Effector memory CD4-positive, alpha-beta T cell (primary cell): ENCODE results near the gene FITM1.

Experiments used
- DNase-seq, 3 donors: peaks; one replicate each; pipeline ENCODE4 v3.0.0-alpha.2; 2020
- H3K27ac ChIP-seq: 2 replicates; pipeline ENCODE4 v1.7.0; 2013; ENCODE audit warnings: mild to moderate bottlenecking, low read length, moderate library complexity; ENCODE audit not compliant: insufficient read depth, poor library complexity, severe bottlenecking
- H3K27me3 ChIP-seq: replicated peaks from 2 replicates; pipeline ENCODE4 v1.7.0; 2013; ENCODE audit warnings: mild to moderate bottlenecking, low read length; ENCODE audit not compliant: insufficient read depth, control insufficient read depth, poor library complexity, severe bottlenecking
- H3K36me3 ChIP-seq: 2 replicates; pipeline ENCODE4 v1.7.0; 2013; ENCODE audit warnings: mild to moderate bottlenecking, low read length, moderate library complexity; ENCODE audit not compliant: control insufficient read depth, insufficient read depth
- H3K4me1 ChIP-seq: 2 replicates; pipeline ENCODE4 v1.7.0; 2013; ENCODE audit warnings: low read length, mild to moderate bottlenecking; ENCODE audit not compliant: control insufficient read depth, insufficient read depth, poor library complexity, severe bottlenecking
- H3K4me3 ChIP-seq: 2 replicates; pipeline ENCODE4 v1.7.0; 2013; ENCODE audit warnings: low read length, low read depth, mild to moderate bottlenecking; ENCODE audit not compliant: insufficient read depth, poor library complexity, severe bottlenecking
- H3K9me3 ChIP-seq: 2 replicates; pipeline ENCODE4 v1.7.0; 2013; ENCODE audit warnings: mild to moderate bottlenecking, low read length, moderate library complexity; ENCODE audit not compliant: control insufficient read depth

The FITM1 gene

GRCh38 chr14:24159777-24160498 is 29.5 kb downstream of the FITM1 start:
- peak overlapping the region; percentile 97 for H3K27ac ChIP-seq
- H3K4me1 ChIP-seq: peaks cover 22% of the 10 kb centered on the region

GRCh38 chr14:24160499-24160849 is 30.0 kb downstream of the FITM1 start:
- Histone ChIP-seq H3K9me3 (no peaks in the 10 kb centered on the region), H3K36me3 (peaks cover 67% of the 10 kb centered on the region), H3K27me3 (no peaks in the 10 kb centered on the region), H3K27ac (peak overlapping the region; percentile 97), H3K4me1 (peaks cover 24% of the 10 kb centered on the region), H3K4me3 (no peak overlapping the region)
- DNase-seq: no peak

More at GRCh38 chr14:24159777-24160498, 29.5 kb downstream of the FITM1 start:
- DNase-seq: no peak
- H3K36me3 ChIP-seq: peaks cover 67% of the 10 kb centered on the region
- no peaks in the 10 kb centered on the region for H3K27me3 ChIP-seq
- no peak overlapping the region for H3K4me3 ChIP-seq
- no peaks in the 10 kb centered on the region for H3K9me3 ChIP-seq

DNA sequence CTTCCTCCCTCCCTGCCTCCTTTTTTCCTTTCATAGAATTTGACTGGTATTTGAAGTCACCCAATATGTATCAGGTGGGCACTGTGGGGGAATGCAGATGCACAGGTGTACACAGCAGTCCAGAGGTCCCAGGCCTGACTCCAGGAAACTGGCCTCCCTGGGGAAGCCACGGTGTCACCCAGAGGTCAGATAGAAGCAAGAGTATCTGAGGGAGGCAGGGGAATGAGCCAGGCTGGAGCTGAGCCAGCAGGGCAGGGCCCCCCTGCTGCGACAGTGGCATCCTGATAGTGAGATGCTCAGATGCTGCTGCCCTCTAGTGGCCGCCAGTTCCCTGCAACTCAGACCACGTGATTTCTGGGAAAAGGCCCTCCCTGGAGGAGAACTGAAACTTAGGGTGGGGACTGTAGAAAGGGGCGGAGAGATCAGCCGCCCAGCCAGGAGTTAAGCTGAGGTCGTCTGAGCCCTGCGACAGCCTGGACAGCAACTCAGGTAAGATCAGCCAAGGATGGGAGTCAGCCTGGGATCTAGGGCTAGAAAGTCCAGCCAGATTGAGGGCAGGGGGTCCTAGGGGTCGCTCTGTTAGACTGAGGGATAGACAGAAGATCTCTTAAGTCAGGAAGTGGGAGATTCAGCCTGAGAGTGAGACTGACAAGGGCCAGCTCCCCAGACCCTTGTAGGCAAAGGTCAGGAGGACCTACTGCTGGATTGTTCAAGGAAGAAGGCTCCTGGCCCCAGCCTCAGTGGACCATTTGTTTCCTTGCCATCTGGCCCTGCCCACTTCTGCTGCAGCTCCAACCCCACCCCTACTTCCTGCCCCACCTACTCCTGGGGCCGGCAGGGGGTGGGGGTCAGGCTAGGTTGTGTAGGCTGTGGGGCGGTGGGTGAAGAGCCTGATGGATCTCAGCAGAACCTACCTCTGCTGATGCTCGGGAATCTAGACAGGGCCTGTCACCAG is 30.7 kb downstream of the FITM1 start, which contains the start of gene IRF9:
Gene IRF9, plus strand, starts transcription at position 416 of the 955 bp plus-strand sequence. CDS start 880 bp downstream, outside the sequence.
- DNase-seq: peak; percentile 94 to 95 (median 95)
- H3K36me3 ChIP-seq: peaks cover 67% of the 10 kb centered on the region
- H3K4me3 ChIP-seq: peak within 1 kb of the TSS; percentile 88
- peaks cover 24% of the 10 kb centered on the region for H3K4me1 ChIP-seq
- H3K27me3 ChIP-seq: no peaks in the 10 kb centered on the region
- H3K27ac ChIP-seq: peak within 1 kb of the TSS; percentile 97
- no peaks in the 10 kb centered on the region for H3K9me3 ChIP-seq

GRCh38 chr14:24162093-24162492 is 31.6 kb downstream of the FITM1 start:
- H3K4me1 ChIP-seq: peaks cover 24% of the 10 kb centered on the region
- H3K9me3 ChIP-seq: no peaks in the 10 kb centered on the region
- peak overlapping the region; percentile 88 for H3K4me3 ChIP-seq
- H3K27ac ChIP-seq: peak overlapping the region; percentile 97
- H3K36me3 ChIP-seq: peaks cover 69% of the 10 kb centered on the region
- no peaks in the 10 kb centered on the region for H3K27me3 ChIP-seq
- no peak for DNase-seq

DNA sequence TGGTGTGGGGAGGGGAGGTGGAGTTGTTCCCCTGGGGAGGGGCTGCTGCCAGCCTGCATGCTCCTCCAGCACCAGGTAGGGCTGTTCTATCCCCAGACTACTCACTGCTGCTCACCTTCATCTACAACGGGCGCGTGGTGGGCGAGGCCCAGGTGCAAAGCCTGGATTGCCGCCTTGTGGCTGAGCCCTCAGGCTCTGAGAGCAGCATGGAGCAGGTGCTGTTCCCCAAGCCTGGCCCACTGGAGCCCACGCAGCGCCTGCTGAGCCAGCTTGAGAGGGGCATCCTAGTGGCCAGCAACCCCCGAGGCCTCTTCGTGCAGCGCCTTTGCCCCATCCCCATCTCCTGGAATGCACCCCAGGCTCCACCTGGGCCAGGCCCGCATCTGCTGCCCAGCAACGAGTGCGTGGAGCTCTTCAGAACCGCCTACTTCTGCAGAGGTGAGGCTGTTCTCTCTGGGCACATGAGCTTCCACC is 34.1 kb downstream of the FITM1 start:
- no peaks in the 10 kb centered on the region for H3K9me3 ChIP-seq
- no peak overlapping the region for H3K4me3 ChIP-seq
- H3K27ac ChIP-seq: no peak overlapping the region
- DNase-seq: no peak
- H3K36me3 ChIP-seq: peaks cover 54% of the 10 kb centered on the region
- H3K27me3 ChIP-seq: no peaks in the 10 kb centered on the region
- H3K4me1 ChIP-seq: peaks cover 24% of the 10 kb centered on the region

- H3K27me3 ChIP-seq: no peaks in the 10 kb centered on the region
- H3K4me3 ChIP-seq: no peak overlapping the region
- H3K4me1 ChIP-seq: peaks cover 23% of the 10 kb centered on the region
- H3K36me3 ChIP-seq: peaks cover 43% of the 10 kb centered on the region
- H3K9me3 ChIP-seq: no peaks in the 10 kb centered on the region
- H3K27ac ChIP-seq: no peak overlapping the region
- no peak for DNase-seq
Measured at GRCh38 chr14:24165785-24166184, 35.3 kb downstream of the FITM1 start.

GRCh38 chr14:24167469-24168114 is 37.1 kb downstream of the FITM1 start:
- Histone ChIP-seq H3K36me3 (peaks cover 43% of the 10 kb centered on the region), H3K27ac (no peak overlapping the region), H3K9me3 (no peaks in the 10 kb centered on the region), H3K4me3 (no peak overlapping the region), H3K27me3 (no peaks in the 10 kb centered on the region), H3K4me1 (peaks cover 22% of the 10 kb centered on the region)
- DNase-seq: no peak

GRCh38 chr14:24171422-24172260 is 41.2 kb downstream of the FITM1 start, which contains the start of gene REC8:
TSS of gene REC8 (plus strand) at chr14:24172080. CDS start at chr14:24172553, 473 bp downstream.
- no peaks in the 10 kb centered on the region for H3K27me3 ChIP-seq
- peaks cover 8% of the 10 kb centered on the region for H3K4me1 ChIP-seq
- H3K9me3 ChIP-seq: no peaks in the 10 kb centered on the region
- peak; percentile 60 to 72 (median 63) for DNase-seq
- peak within 1 kb of the TSS; percentile 49 for H3K27ac ChIP-seq
- H3K4me3 ChIP-seq: peak within 1 kb of the TSS; percentile 18
- peaks cover 11% of the 10 kb centered on the region for H3K36me3 ChIP-seq

DNA sequence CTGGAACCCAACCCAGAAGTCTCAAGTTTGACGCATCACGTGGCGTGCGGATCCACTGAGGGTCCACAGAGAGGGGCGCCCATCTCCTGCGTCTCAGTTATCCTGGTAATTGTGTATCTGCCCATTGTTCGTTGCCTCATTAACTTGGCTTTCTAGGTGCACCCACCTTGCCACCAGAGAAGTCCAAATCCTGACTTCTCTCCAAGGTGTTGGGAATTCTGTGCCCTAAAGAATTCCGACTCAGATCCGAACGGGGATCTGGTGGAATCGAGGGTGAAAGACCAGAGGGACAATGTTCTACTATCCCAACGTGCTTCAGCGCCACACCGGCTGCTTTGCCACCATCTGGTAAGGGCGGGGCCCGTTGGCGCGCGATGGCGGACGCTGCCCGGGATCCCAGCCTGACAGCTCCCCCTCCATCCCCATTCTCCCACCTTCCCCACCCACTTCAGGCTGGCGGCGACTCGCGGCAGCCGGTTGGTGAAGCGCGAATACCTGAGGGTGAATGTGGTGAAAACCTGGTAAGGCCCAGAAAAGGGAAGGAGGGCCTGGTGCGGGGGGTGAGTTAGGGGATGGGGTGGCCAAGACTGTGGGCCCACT is 41.9 kb downstream of the FITM1 start:
- Histone ChIP-seq H3K36me3 (peaks cover 14% of the 10 kb centered on the region), H3K9me3 (no peaks in the 10 kb centered on the region), H3K4me1 (peaks cover 8% of the 10 kb centered on the region), H3K4me3 (no peak overlapping the region), H3K27me3 (no peaks in the 10 kb centered on the region), H3K27ac (peak overlapping the region; percentile 49)
- DNase-seq: no peak
